A549 (cell line): ENCODE measurements around the gene NLK. TPM values are rescaled to one million over a fixed set of nuclear protein-coding genes. Genes with fewer than 3 reads are reported as not detected.

ENCODE experiments used
- ATAC-seq, 2 experiments: fragments of 200-7000 bp in 1 of 2; fragments of >200 bp in 1 of 2; cut with Nextera tagmentation in 1 of 2; cut with Tn5 transposase in 1 of 2; 3 replicates each; pipeline versions ENCODE4 v1.8.0 to v1.9.1; 2018 to 2020; ENCODE audit warnings: mild to moderate bottlenecking in 1 of 2, moderate library complexity in 1 of 2
- CTCF ChIA-PET: fragments of 300-600 bp; sonication (Branson Sonifier 250); formaldehyde crosslinking; extraction: SDS; loops from one replicate; lab custom pipeline; 2021; ENCODE audit warnings: antibody characterized with exemption, inconsistent platforms; lab: Yijun Ruan, JAX
- POLR2A ChIA-PET: fragments of 350-600 bp; formaldehyde crosslinking; extraction: SDS; loops from one replicate; lab custom pipeline; 2021; ENCODE audit warnings: antibody characterized with exemption, inconsistent platforms; lab: Yijun Ruan, JAX
- DNase-seq, 2 experiments: peaks; one replicate each; pipeline versions ENCODE4 v3.0.0 to v3.0.0-alpha.2; 2011 to 2016; ENCODE audit warnings: low read depth in 1 of 2, low spot score in 1 of 2
- FAIRE-seq: peaks from 2 replicates; lab custom pipeline; 2011; peaks lifted over from hg19 to GRCh38; lab: Jason Lieb, UNC
- H3K27ac ChIP-seq, 2 experiments: fragments of >200 bp; sonication (Bioruptor Twin); formaldehyde crosslinking; 3 replicates each; pipeline ENCODE4 v1.5.1; 2016 to 2017
- H3K4me1 ChIP-seq: fragments of >200 bp; sonication (Bioruptor Twin); formaldehyde crosslinking; 3 replicates; pipeline ENCODE4 v1.6.1; 2016
- H3K4me2 ChIP-seq: fragments of >200 bp; sonication (Bioruptor Twin); formaldehyde crosslinking; 3 replicates; pipeline ENCODE4 v1.6.1; 2016
- H3K4me3 ChIP-seq: fragments of >200 bp; sonication (Bioruptor Twin); formaldehyde crosslinking; 3 replicates; pipeline ENCODE4 v1.5.1; 2016
- H3K9me3 ChIP-seq: fragments of >200 bp; sonication (Bioruptor Twin); formaldehyde crosslinking; 3 replicates; pipeline ENCODE4 v1.6.1; 2016
- ATOH8 ChIP-seq: fragments of 250-450 bp; sonication (Bioruptor Pico); IDR thresholded peaks from 2 replicates; pipeline ENCODE4 v1.5.0; 2020; ENCODE audit warnings: low read depth, mild to moderate bottlenecking, moderate library complexity
- BHLHE40 ChIP-seq: IDR thresholded peaks from 2 replicates; pipeline ENCODE4 v1.6.1; 2012; ENCODE audit warnings: low read depth, low read length, inconsistent platforms
- CBX2 ChIP-seq: fragments of 200-600 bp; sonication (generic); IDR thresholded peaks from 2 replicates; pipeline ENCODE4 v1.6.1; 2016; ENCODE audit warnings: low read depth, mild to moderate bottlenecking, borderline replicate concordance
- E2F6 ChIP-seq: IDR thresholded peaks from 2 replicates; pipeline ENCODE4 v1.6.1; 2012; ENCODE audit warnings: low read depth, borderline replicate concordance
- EHMT2 ChIP-seq: fragments of 200-600 bp; sonication (generic); IDR thresholded peaks from 2 replicates; pipeline ENCODE4 v1.6.1; 2016; ENCODE audit warnings: antibody characterized with exemption, low read depth, mild to moderate bottlenecking, moderate library complexity
- FOSB ChIP-seq: fragments of 250-450 bp; sonication (Bioruptor Pico); IDR thresholded peaks from 2 replicates; pipeline ENCODE4 v1.5.0; 2020; ENCODE audit warnings: mild to moderate bottlenecking, moderate library complexity
- FOXS1 ChIP-seq: fragments of 250-450 bp; sonication (Bioruptor Pico); IDR thresholded peaks from 2 replicates; pipeline ENCODE4 v1.5.0; 2020; ENCODE audit warnings: mild to moderate bottlenecking, moderate library complexity
- GATA3 ChIP-seq: IDR thresholded peaks from 2 replicates; pipeline ENCODE4 v1.6.1; 2012; ENCODE audit warnings: borderline replicate concordance
- HDAC2 ChIP-seq: fragments of 200-600 bp; sonication (generic); IDR thresholded peaks from 2 replicates; pipeline ENCODE4 v1.6.1; 2016
- HEYL ChIP-seq: fragments of 250-450 bp; sonication (Bioruptor Pico); IDR thresholded peaks from 2 replicates; pipeline ENCODE4 v1.8.0; 2021; ENCODE audit warnings: mild to moderate bottlenecking, moderate library complexity
- HOXB13 ChIP-seq: fragments of 250-450 bp; sonication (Bioruptor Pico); IDR thresholded peaks from 2 replicates; pipeline ENCODE4 v1.5.0; 2020; ENCODE audit warnings: low read depth, mild to moderate bottlenecking, moderate library complexity
- HOXB5 ChIP-seq: fragments of 250-450 bp; sonication (Bioruptor Pico); IDR thresholded peaks from 2 replicates; pipeline ENCODE4 v1.5.0; 2020; ENCODE audit warnings: mild to moderate bottlenecking, moderate library complexity
- JUN ChIP-seq, 2 experiments: fragments of >200 bp; sonication (Bioruptor Twin); formaldehyde crosslinking; IDR thresholded peaks; 2 replicates in 1 of 2; 3 replicates in 1 of 2; pipeline ENCODE4 v1.6.1; 2016 to 2017
- JUNB ChIP-seq: fragments of >200 bp; sonication (Bioruptor Twin); formaldehyde crosslinking; IDR thresholded peaks from 2 replicates; pipeline ENCODE4 v1.6.1; 2016
- KDM1A ChIP-seq: fragments of 200-600 bp; sonication (generic); IDR thresholded peaks from 2 replicates; pipeline ENCODE4 v1.6.1; 2016; ENCODE audit warnings: low read depth, mild to moderate bottlenecking
- KDM5A ChIP-seq: fragments of 200-600 bp; sonication (generic); IDR thresholded peaks from 2 replicates; pipeline ENCODE4 v1.6.1; 2016; ENCODE audit warnings: antibody characterized with exemption, mild to moderate bottlenecking
- MAX ChIP-seq: IDR thresholded peaks from 2 replicates; pipeline ENCODE4 v1.6.1; 2012
- MAZ ChIP-seq: fragments of 150-350 bp; IDR thresholded peaks from 2 replicates; pipeline ENCODE4 v1.6.1; 2014; ENCODE audit warnings: antibody characterized with exemption, low read depth, low read length, borderline replicate concordance
- MYC ChIP-seq: IDR thresholded peaks from 2 replicates; pipeline ENCODE4 v1.6.1; 2012; ENCODE audit warnings: mild to moderate bottlenecking, inconsistent platforms, low read length, improper control_type of control experiment, borderline replicate concordance
- NPAS2 ChIP-seq: fragments of 250-450 bp; sonication (Bioruptor Pico); IDR thresholded peaks from 2 replicates; pipeline ENCODE4 v1.8.0; 2022; ENCODE audit warnings: mild to moderate bottlenecking, moderate library complexity, borderline replicate concordance
- PHF8 ChIP-seq: fragments of 200-600 bp; sonication (generic); IDR thresholded peaks from 2 replicates; pipeline ENCODE4 v1.6.1; 2016; ENCODE audit warnings: low read depth, mild to moderate bottlenecking, antibody characterized with exemption, moderate library complexity, borderline replicate concordance
- POLR2A ChIP-seq: IDR thresholded peaks from 2 replicates; pipeline ENCODE4 v1.6.1; 2012; ENCODE audit warnings: mild to moderate bottlenecking, low read length
- POLR2AphosphoS2 ChIP-seq: conservative IDR thresholded peaks from 2 replicates; pipeline ENCODE4 v1.6.1; 2012; ENCODE audit warnings: low read length, improper control_type of control experiment, inconsistent platforms
- RFX5 ChIP-seq: fragments of 450-650 bp; IDR thresholded peaks from 2 replicates; pipeline ENCODE4 v1.7.1; 2014; ENCODE audit warnings: antibody characterized with exemption, mild to moderate bottlenecking, moderate library complexity
- RNF2 ChIP-seq: fragments of 200-600 bp; sonication (generic); IDR thresholded peaks from 2 replicates; pipeline ENCODE4 v1.6.1; 2016; ENCODE audit warnings: low read depth, mild to moderate bottlenecking, antibody characterized with exemption, moderate library complexity, borderline replicate concordance
- SREBF2 ChIP-seq: fragments of 450-650 bp; IDR thresholded peaks from 2 replicates; pipeline ENCODE4 v1.6.1; 2014; ENCODE audit warnings: mild to moderate bottlenecking, moderate library complexity
- TFCP2L1 ChIP-seq: fragments of 250-450 bp; sonication (Bioruptor Pico); IDR thresholded peaks from 2 replicates; pipeline ENCODE4 v1.5.0; 2021; ENCODE audit warnings: mild to moderate bottlenecking
- TP53 ChIP-seq: fragments of 250-450 bp; sonication (Bioruptor Pico); IDR thresholded peaks from 2 replicates; pipeline ENCODE4 v1.5.0; 2021; ENCODE audit warnings: mild to moderate bottlenecking, moderate library complexity
- ZFP36 ChIP-seq: fragments of 450-650 bp; IDR thresholded peaks from 2 replicates; pipeline ENCODE4 v1.6.1; 2014; ENCODE audit warnings: borderline replicate concordance; ENCODE audit not compliant: partially characterized antibody
- ZNF302 ChIP-seq: fragments of 250-450 bp; sonication (Bioruptor Pico); IDR thresholded peaks from 2 replicates; pipeline ENCODE4 v1.9.0; 2021; ENCODE audit warnings: inconsistent platforms, mild to moderate bottlenecking, moderate library complexity
- WGBS: methylation state at CpG from one replicate; pipeline ENCODE4 v1.1.6; 2017; ENCODE audit errors: missing lambda C conversion rate; 5-methylcytosine and 5-hydroxymethylcytosine counted together
- polyA plus RNA-seq, 4 experiments: library from polyadenylated mRNA; depleted of rRNA in 3 of 4; stranded (reverse); fragments of >200 nt; fragmentation: RNase III in 1 of 4; extraction: RNeasy Plus Mini Kit Qiagen cat#74134 plus additional on column Dnase treatment in 1 of 4; gene quantifications; 2 replicates in 3 of 4; 3 replicates in 1 of 4; pipeline ENCODE4 v1.2.3, GENCODE V29; 2011 to 2017

Gene NLK
- polyA plus RNA-seq, 2 of the 4 experiments (the other 2 are of a cell fraction) = 11.8 to 26.5 TPM

GRCh38 chr17:28159004-28159403 is 116.5 kb downstream of the NLK start:
- ATAC-seq = no peak
- WGBS = 87% methylated on average over 1 of the region's 1 CpG
- Histone ChIP-seq H3K4me1 (peaks cover 4% of the 10 kb centered on the region), H3K4me3 (no peak overlapping the region), H3K4me2 (no peak overlapping the region), H3K27ac (no peak overlapping the region), H3K9me3 (no peaks in the 10 kb centered on the region)
- DNase-seq = no peak
- FAIRE-seq = no peak
- TF ChIP-seq RFX5 = no peak
- no peak for TF ChIP-seq HOXB5 (CRISPR knock-in tag)
- TF ChIP-seq FOXS1 = no peak
- TF ChIP-seq ATOH8 (CRISPR knock-in tag) = no peak
- TF ChIP-seq ZNF302 (CRISPR knock-in tag) = no peak
- no peak for TF ChIP-seq BHLHE40
- TF ChIP-seq HEYL (CRISPR knock-in tag) = no peak
- no peak for TF ChIP-seq PHF8
- TF ChIP-seq EHMT2 = no peak
- no peak for TF ChIP-seq JUN (IDR thresholded peaks at IDR 0.05)
- TF ChIP-seq HOXB13 (CRISPR knock-in tag) = no peak
- no peak for TF ChIP-seq MYC
- no peak for TF ChIP-seq NPAS2 (CRISPR knock-in tag)
- no peak for TF ChIP-seq JUNB
- TF ChIP-seq POLR2AphosphoS2 = no peak
- no peak for TF ChIP-seq GATA3
- no peak for TF ChIP-seq TFCP2L1 (CRISPR knock-in tag)
- CTCF ChIA-PET = no interaction called here
- POLR2A ChIA-PET = no interaction called here

DNA sequence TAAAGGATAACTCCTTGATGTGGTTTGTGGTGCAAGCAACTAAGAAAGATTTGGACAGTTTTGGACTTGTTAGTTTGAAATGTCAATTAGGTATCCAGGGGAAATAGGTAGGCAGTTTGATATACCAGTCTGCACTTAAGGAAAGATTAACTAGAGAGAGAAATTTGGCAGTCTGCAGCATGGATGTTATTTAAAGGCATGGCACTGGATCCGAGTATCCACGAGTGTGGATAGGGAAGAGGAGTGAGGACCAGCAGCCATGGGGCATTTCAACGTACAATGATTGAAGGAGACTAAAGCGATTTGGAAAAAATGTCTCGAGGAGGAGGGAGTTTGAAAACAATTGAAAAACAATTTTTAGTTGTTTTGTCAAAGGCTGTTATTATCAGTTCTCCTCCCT is 117.4 kb downstream of the NLK start:
- Histone ChIP-seq H3K27ac (no peak overlapping the region), H3K4me2 (no peak overlapping the region), H3K4me3 (no peak overlapping the region), H3K9me3 (no peaks in the 10 kb centered on the region), H3K4me1 (no peaks in the 10 kb centered on the region)
- FAIRE-seq = no peak
- no peak for TF ChIP-seq ZFP36
- no peak for TF ChIP-seq ZNF302 (CRISPR knock-in tag)
- TF ChIP-seq POLR2AphosphoS2 = no peak
- TF ChIP-seq KDM1A = no peak
- no peak for TF ChIP-seq RNF2
- no peak for TF ChIP-seq TP53
- no peak for TF ChIP-seq SREBF2
- no peak for TF ChIP-seq CBX2
- no peak for TF ChIP-seq EHMT2
- no peak for TF ChIP-seq HDAC2
- TF ChIP-seq POLR2A = no peak
- TF ChIP-seq GATA3 = no peak
- TF ChIP-seq E2F6 = no peak
- no peak for TF ChIP-seq MYC
- TF ChIP-seq MAZ = no peak
- TF ChIP-seq HOXB5 (CRISPR knock-in tag) = no peak
- no peak for TF ChIP-seq FOSB (CRISPR knock-in tag)
- no peak for TF ChIP-seq MAX
- no peak for TF ChIP-seq KDM5A
- 89% methylated on average over 5 of the region's 5 CpGs for WGBS
- no peak for ATAC-seq
- DNase-seq = no peak
- CTCF ChIA-PET = no interaction called here
- POLR2A ChIA-PET = no interaction called here
